ENCODE data around the gene MDN1. TPM values are rescaled to one million over a fixed set of nuclear protein-coding genes. Genes with fewer than 3 reads are reported as not detected.

Gene MDN1
- total and polyA plus RNA-seq, 2 of the 8 experiments (the other 6 are each of a cell fraction or from before 2014, with no cell fraction given): 53.5 to 179 TPM

- Histone ChIP-seq H3K4me2 (ENCODE audit: insufficient read depth in 1 of 2, low read depth in 2 of 2, low read length in 2 of 2) (no peak overlapping the region), H2BK12ac (ENCODE audit: low read depth, low read length) (no peak overlapping the region), H3K9me3 (ENCODE audit: insufficient read depth in 2 of 2, low read depth in 1 of 2, low read length in 1 of 2) (no peaks in the 10 kb centered on the region), H2BK20ac (ENCODE audit: low read length) (no peak overlapping the region), H2AFZ (ENCODE audit: low read length) (no peak overlapping the region), H3K4me1 (replicated peaks in 1 of 4; ENCODE audit: control insufficient read depth in 3 of 4, insufficient read depth in 4 of 4, low read length in 3 of 4) (peaks cover 16 to 22% (median 20%) of the 10 kb centered on the region in 4 experiments), H3K4ac (replicated peaks; ENCODE audit: insufficient read length, low read depth, low read length) (no peak overlapping the region), H3K79me1 (ENCODE audit: low read depth, low read length) (no peaks in the 10 kb centered on the region; the same call in 1 of the 2 replicates), H2AK5ac (ENCODE audit: low read depth, low read length) (no peak overlapping the region), H4K91ac (replicated peaks; ENCODE audit: insufficient read length, low read length) (no peak overlapping the region), H4K20me1 (replicated peaks in 1 of 2; ENCODE audit: control insufficient read depth in 1 of 2, insufficient read depth in 2 of 2, low read length in 2 of 2) (peaks cover 0 to 2% of the 10 kb centered on the region in 2 experiments), H3K23ac (ENCODE audit: insufficient read length) (no peak overlapping the region), H2BK120ac (replicated peaks; ENCODE audit: low read depth, low read length) (no peak overlapping the region), H3K23me2 (ENCODE audit: low read depth, low read length) (no peaks in the 10 kb centered on the region; the same call in 1 of the 2 replicates), H2BK5ac (ENCODE audit: low read depth, low read length) (no peak overlapping the region), H2BK15ac (ENCODE audit: low read length) (no peak overlapping the region), H3K4me3 (ENCODE audit: extremely low read depth in 1 of 4, insufficient read depth in 2 of 4, low read depth in 3 of 4, low read length in 4 of 4) (no peak overlapping the region), H4K8ac (ENCODE audit: extremely low read depth, insufficient read depth, low read length) (no peak overlapping the region), H3K9ac (replicated peaks in 1 of 4; ENCODE audit: extremely low read depth in 1 of 4, low read depth in 3 of 4, low read length in 3 of 4) (no peak overlapping the region), H3K14ac (ENCODE audit: insufficient read length) (no peak overlapping the region), H3K27ac (ENCODE audit: low read depth, low read length) (no peak overlapping the region), H3K56ac (replicated peaks; ENCODE audit: insufficient read length, low read depth, low read length) (no peak overlapping the region), H3K36me3 (ENCODE audit: control insufficient read depth in 2 of 4, insufficient read depth in 4 of 4, low read length in 3 of 4) (peaks cover 18 to 85% (median 57%) of the 10 kb centered on the region in 4 experiments), H4K5ac (ENCODE audit: insufficient read length, low read depth, low read length) (no peak overlapping the region), H3K18ac (ENCODE audit: extremely low read depth, low read length) (no peak overlapping the region), H3K27me3 (replicated peaks in 1 of 4; ENCODE audit: control insufficient read depth in 3 of 4, extremely low read depth in 1 of 4, insufficient read depth in 3 of 4, low read length in 3 of 4) (no peaks in the 10 kb centered on the region), H3K79me2 (ENCODE audit: control insufficient read depth in 1 of 2, insufficient read depth in 2 of 2, low read length in 2 of 2) (no peaks in the 10 kb centered on the region)
- ChIA-PET POLR2A (ENCODE audit: partially characterized antibody) (interaction anchor here (0.6 kb wide), 1 partner anchor 110 kb away, joined by 3 read pairs; no protein-coding TSS in a partner anchor), CTCF (ENCODE audit: partially characterized antibody) (interaction anchor here (0.8 to 1.7 kb wide), 2 partner anchors 11 to 13 kb away, joined by 3 to 10 read pairs; no protein-coding TSS in a partner anchor)
- DNase-seq (ENCODE audit: low read depth in 1 of 2, low spot score in 2 of 2) (no peak), FAIRE-seq (no peak)
- whole genome bisulfite sequencing, 2 experiments (ENCODE audit: extremely low coverage in 1 of 2, insufficient coverage in 1 of 2, insufficient read length in 1 of 2, insufficient replicate concordance in 2 of 2, low coverage in 1 of 2, low lambda C conversion rate in 2 of 2, missing lambda C conversion rate in 1 of 2): 94% methylated on average over 4 of the region's 4 CpGs; no CpG with 5 or more reads in 1 of the 2 experiments
- TF ChIP-seq POLR2A (IDR thresholded peaks at IDR 0.05; ENCODE audit: control extremely low read depth in 1 of 2, low read depth in 2 of 2, low read length in 2 of 2) (no peak), RXRA (IDR thresholded peaks at IDR 0.05; ENCODE audit: insufficient read depth, low read depth, low read length) (no peak), KDM1A (IDR thresholded peaks at IDR 0.05; ENCODE audit: borderline replicate concordance, low read length) (no peak), SIRT6 (IDR thresholded peaks at IDR 0.05; ENCODE audit: low read length) (no peak), HDAC2 (IDR thresholded peaks at IDR 0.05; ENCODE audit: borderline replicate concordance in 1 of 2, low read depth in 2 of 2, low read length in 2 of 2) (no peak), CHD2 (IDR thresholded peaks at IDR 0.05; ENCODE audit: low read length) (no peak), RBBP5 (IDR thresholded peaks at IDR 0.05; ENCODE audit: borderline replicate concordance, low read depth, low read length) (no peak), YY1 (IDR thresholded peaks at IDR 0.05; ENCODE audit: low read depth, low read length) (no peak), SAP30 (IDR thresholded peaks at IDR 0.05; ENCODE audit: insufficient read depth, insufficient replicate concordance, low read length) (no peak), JUND (IDR thresholded peaks at IDR 0.05; ENCODE audit: low read length) (no peak), EGR1 (IDR thresholded peaks at IDR 0.05; ENCODE audit: borderline replicate concordance, low read depth, low read length) (no peak), SP1 (IDR thresholded peaks at IDR 0.05; ENCODE audit: low read depth, low read length) (no peak), ATF3 (IDR thresholded peaks at IDR 0.05; ENCODE audit: insufficient read depth, low read depth, low read length) (no peak)
- TF ChIP-seq, protein P1, sequence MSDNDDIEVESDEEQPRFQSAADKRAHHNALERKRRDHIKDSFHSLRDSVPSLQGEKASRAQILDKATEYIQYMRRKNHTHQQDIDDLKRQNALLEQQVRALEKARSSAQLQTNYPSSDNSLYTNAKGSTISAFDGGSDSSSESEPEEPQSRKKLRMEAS (IDR thresholded peaks at IDR 0.05): no peak
These were observed 125.2 kb downstream of the MDN1 start for GRCh38 chr6:89694428-89694827.
